ENCODE results near the gene ZNF148. TPM values are rescaled to one million over a fixed set of nuclear protein-coding genes. Genes with fewer than 3 reads are reported as not detected.

ZNF148 gene
- total and polyA plus RNA-seq, 8 donors = 3.1 to 109 (median 10.6) TPM

DNA sequence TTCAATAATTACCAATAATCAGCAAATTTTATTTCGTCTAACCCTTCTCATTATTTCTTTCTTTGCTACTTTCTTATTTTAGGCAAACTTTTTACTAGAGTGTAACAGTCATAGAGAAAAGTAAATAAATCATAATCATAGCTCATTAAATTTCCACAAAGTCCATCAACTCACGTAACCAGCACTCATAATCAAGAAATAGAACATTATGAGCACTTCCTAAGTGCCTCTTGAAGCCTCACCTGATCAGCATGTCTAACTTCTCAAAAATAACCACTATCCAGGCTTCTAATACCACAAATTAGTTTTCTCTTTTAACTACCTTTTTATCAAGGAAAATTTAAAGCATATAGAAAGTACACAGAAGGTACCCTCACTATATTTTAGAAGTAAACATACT, 124.2 kb downstream of the ZNF148 start:
- intact Hi-C loops (cut with DNase I; ENCODE audit: low total_unique reads) = no loop called here
- no peak for DNase-seq
- H3K4me3 ChIP-seq = no peak overlapping the region
- no peaks in the 10 kb centered on the region for H3K27me3 ChIP-seq
- H3K27ac ChIP-seq = no peak overlapping the region
- H3K9me3 ChIP-seq = no peaks in the 10 kb centered on the region
- peaks cover 0 to 3% (median 0%) of the 10 kb centered on the region in 4 donors for H3K36me3 ChIP-seq
- no peaks in the 10 kb centered on the region for H3K4me1 ChIP-seq
- TF ChIP-seq, protein P1, sequence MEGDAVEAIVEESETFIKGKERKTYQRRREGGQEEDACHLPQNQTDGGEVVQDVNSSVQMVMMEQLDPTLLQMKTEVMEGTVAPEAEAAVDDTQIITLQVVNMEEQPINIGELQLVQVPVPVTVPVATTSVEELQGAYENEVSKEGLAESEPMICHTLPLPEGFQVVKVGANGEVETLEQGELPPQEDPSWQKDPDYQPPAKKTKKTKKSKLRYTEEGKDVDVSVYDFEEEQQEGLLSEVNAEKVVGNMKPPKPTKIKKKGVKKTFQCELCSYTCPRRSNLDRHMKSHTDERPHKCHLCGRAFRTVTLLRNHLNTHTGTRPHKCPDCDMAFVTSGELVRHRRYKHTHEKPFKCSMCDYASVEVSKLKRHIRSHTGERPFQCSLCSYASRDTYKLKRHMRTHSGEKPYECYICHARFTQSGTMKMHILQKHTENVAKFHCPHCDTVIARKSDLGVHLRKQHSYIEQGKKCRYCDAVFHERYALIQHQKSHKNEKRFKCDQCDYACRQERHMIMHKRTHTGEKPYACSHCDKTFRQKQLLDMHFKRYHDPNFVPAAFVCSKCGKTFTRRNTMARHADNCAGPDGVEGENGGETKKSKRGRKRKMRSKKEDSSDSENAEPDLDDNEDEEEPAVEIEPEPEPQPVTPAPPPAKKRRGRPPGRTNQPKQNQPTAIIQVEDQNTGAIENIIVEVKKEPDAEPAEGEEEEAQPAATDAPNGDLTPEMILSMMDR (IDR thresholded peaks at IDR 0.05) = no peak
- no peak for TF ChIP-seq POLR2A (IDR thresholded peaks at IDR 0.05)
- TF ChIP-seq POLR2AphosphoS5 (IDR thresholded peaks at IDR 0.05) = no peak
- no peak for TF ChIP-seq EP300 (IDR thresholded peaks at IDR 0.05)
- WGBS, 5 donors = 90 to 99% (median 97%) methylated on average over 2 of the region's 2 CpGs

DNA sequence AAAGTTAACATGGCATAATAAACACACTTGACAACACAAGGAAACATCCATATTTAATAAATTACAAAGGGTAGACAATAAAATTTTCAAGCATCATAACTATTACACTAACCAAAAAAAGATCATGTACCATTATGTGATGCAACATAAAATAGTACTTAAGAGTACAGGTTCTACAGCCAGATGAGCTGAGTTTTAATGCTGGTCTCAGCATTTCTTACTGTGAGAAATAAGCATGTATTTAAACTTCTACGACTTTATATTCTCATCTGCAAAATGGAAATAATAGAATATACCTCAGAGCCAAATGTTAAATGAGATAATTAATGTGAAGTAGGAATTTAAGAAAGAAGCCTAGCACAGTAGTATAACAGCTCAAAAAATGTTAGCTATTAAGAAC, 128.9 kb downstream of the ZNF148 start:
- intact Hi-C loops (cut with DNase I; ENCODE audit: low total_unique reads) = no loop called here
- H3K27me3 ChIP-seq = no peaks in the 10 kb centered on the region
- no peaks in the 10 kb centered on the region for H3K4me1 ChIP-seq
- H3K4me3 ChIP-seq = no peak overlapping the region
- no peaks in the 10 kb centered on the region for H3K36me3 ChIP-seq
- WGBS, 5 donors = 94 to 100% (median 95%) methylated on average over 1 of the region's 1 CpG
- no peak for DNase-seq
- no peaks in the 10 kb centered on the region for H3K9me3 ChIP-seq
- no peak overlapping the region for H3K27ac ChIP-seq
- TF ChIP-seq POLR2A (IDR thresholded peaks at IDR 0.05) (no peak), POLR2AphosphoS5 (IDR thresholded peaks at IDR 0.05) (no peak), EP300 (IDR thresholded peaks at IDR 0.05) (no peak)
- TF ChIP-seq, protein P1 (IDR thresholded peaks at IDR 0.05) = no peak

DNA sequence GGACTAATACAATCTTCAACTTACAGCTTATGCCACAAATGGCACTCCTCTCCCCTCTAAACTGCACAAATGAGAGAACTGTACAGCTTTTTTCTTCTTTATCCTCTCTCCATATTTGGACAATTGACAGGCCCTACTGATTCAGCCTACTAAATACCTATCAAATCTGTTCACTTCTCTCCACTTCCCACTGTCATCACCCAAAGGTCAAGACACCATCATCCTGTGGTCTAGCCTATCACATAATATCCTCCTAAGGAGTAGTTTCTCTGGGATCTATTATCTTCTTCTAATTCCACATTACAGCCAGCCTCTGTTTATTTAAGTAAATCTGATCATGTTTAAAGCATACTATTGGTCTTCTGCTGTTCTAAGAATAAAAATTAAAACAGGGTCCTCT, 129.6 kb downstream of the ZNF148 start:
- no peaks in the 10 kb centered on the region for H3K9me3 ChIP-seq
- no peak overlapping the region for H3K27ac ChIP-seq
- no peak for DNase-seq
- H3K4me1 ChIP-seq = no peaks in the 10 kb centered on the region
- TF ChIP-seq POLR2A (IDR thresholded peaks at IDR 0.05) (no peak), POLR2AphosphoS5 (IDR thresholded peaks at IDR 0.05) (no peak), EP300 (IDR thresholded peaks at IDR 0.05) (no peak)
- no peak overlapping the region for H3K4me3 ChIP-seq
- no peaks in the 10 kb centered on the region for H3K27me3 ChIP-seq
- H3K36me3 ChIP-seq = no peaks in the 10 kb centered on the region
- intact Hi-C loops (cut with DNase I; ENCODE audit: low total_unique reads) = no loop called here

DNA sequence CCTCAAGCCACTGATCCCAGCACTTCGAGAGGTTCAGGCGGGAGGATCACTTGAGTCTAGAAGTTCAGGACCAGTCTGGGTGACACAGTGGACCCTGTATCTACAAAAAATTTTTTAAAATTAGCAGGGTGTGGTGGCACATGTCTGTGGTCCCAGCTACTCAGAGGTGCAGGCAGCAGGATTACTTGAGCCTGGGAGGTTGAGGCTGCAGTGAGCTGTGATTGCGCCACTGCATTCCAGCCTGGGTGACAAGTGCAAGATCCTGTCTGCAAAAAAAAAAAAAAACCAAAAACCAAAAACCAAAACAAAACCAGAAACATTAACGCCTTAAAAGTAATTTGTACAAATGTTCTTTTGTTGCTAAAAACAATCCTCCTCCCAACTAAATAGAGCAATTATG, 134.6 kb downstream of the ZNF148 start:
- Histone ChIP-seq H3K27ac (no peak overlapping the region), H3K27me3 (no peaks in the 10 kb centered on the region), H3K36me3 (peaks cover 0 to 5% (median 0%) of the 10 kb centered on the region in 4 donors), H3K4me1 (no peaks in the 10 kb centered on the region), H3K9me3 (no peaks in the 10 kb centered on the region), H3K4me3 (no peak overlapping the region)
- WGBS, 5 donors = 66 to 95% (median 70%) methylated on average over 4 of the region's 4 CpGs
- no peak for DNase-seq
- TF ChIP-seq POLR2A (IDR thresholded peaks at IDR 0.05) (no peak), POLR2AphosphoS5 (IDR thresholded peaks at IDR 0.05) (no peak), EP300 (IDR thresholded peaks at IDR 0.05) (no peak)
- TF ChIP-seq, protein P1 (IDR thresholded peaks at IDR 0.05) = no peak
- intact Hi-C loops (cut with DNase I; ENCODE audit: low total_unique reads) = no loop called here

DNA sequence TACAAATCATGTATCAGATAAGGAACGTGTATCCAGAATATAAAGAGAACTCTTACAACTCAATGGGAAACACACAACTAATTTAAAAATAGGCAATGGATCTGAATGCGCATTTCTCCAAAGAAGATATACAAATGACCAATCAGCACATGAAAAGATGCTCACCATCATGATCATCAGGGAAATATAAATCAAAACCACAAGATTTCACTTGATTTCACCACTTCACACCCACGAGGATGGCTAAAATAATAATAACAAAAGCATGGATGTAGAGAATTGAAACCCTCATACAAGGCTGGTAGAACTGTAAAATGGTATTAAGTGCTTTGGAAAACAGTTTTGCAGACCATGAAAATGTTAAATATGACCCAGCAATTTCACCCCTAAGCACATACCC, 135.9 kb downstream of the ZNF148 start:
- WGBS, 5 donors = 69 to 77% (median 74%) methylated on average over 3 of the region's 3 CpGs
- TF ChIP-seq EP300 (IDR thresholded peaks at IDR 0.05) (no peak), POLR2A (IDR thresholded peaks at IDR 0.05) (no peak), POLR2AphosphoS5 (IDR thresholded peaks at IDR 0.05) (no peak)
- TF ChIP-seq, protein P1 (IDR thresholded peaks at IDR 0.05) = no peak
- intact Hi-C loops (cut with DNase I; ENCODE audit: low total_unique reads) = no loop called here

More for the DNA sequence above, 135.9 kb downstream of the ZNF148 start:
- Histone ChIP-seq H3K9me3 (no peaks in the 10 kb centered on the region), H3K4me1 (no peaks in the 10 kb centered on the region), H3K36me3 (peaks cover 0 to 5% (median 0%) of the 10 kb centered on the region in 4 donors), H3K27ac (no peak overlapping the region), H3K27me3 (no peaks in the 10 kb centered on the region), H3K4me3 (no peak overlapping the region)
- DNase-seq = no peak

All from stomach (tissue), 9 donors.